HepG2 (cell line): Measurements from ENCODE around the gene UBE2I. TPM values are rescaled to one million over a fixed set of nuclear protein-coding genes. Genes with fewer than 3 reads are reported as not detected.

Experiments used
- AFF4 ChIP-seq: sonication (generic); formaldehyde crosslinking; IDR thresholded peaks from 2 replicates; pipeline ENCODE4 v1.4.0; 2020; ENCODE audit warnings: missing genetic modification reagents
- ATF1 ChIP-seq: IDR thresholded peaks from 2 replicates; pipeline ENCODE4 v1.6.1; 2016; ENCODE audit warnings: mild to moderate bottlenecking, control low read depth
- BCL6 ChIP-seq: IDR thresholded peaks from 2 replicates; pipeline ENCODE4 v1.6.1; 2016; ENCODE audit warnings: missing genetic modification reagents, missing compliant biosample characterization
- CEBPB ChIP-seq: IDR thresholded peaks from 2 replicates; pipeline ENCODE4 v1.6.1; 2011; ENCODE audit warnings: low read depth, low read length, improper control_type of control experiment, borderline replicate concordance
- CREM ChIP-seq, 2 experiments: sonication (generic) in 1 of 2; formaldehyde crosslinking in 1 of 2; IDR thresholded peaks; 2 replicates each; pipeline versions ENCODE4 v1.4.0 to v1.6.1; 2016 to 2020; ENCODE audit warnings: antibody characterized with exemption in 1 of 2, mild to moderate bottlenecking in 1 of 2, missing genetic modification reagents in 1 of 2
- HNRNPLL ChIP-seq: fragments of 200-400 bp; formaldehyde crosslinking; IDR thresholded peaks from 2 replicates; pipeline ENCODE4 v1.6.1; 2017; ENCODE audit warnings: mild to moderate bottlenecking, low read depth, low read length; ENCODE audit not compliant: poor library complexity, severe bottlenecking
- MLLT10 ChIP-seq: sonication (generic); formaldehyde crosslinking; IDR thresholded peaks from 2 replicates; pipeline ENCODE4 v1.4.0; 2020; ENCODE audit warnings: missing genetic modification reagents
- NCOA5 ChIP-seq: sonication (generic); formaldehyde crosslinking; IDR thresholded peaks from 2 replicates; pipeline ENCODE4 v1.4.0; 2020; ENCODE audit warnings: missing genetic modification reagents
- NFIB ChIP-seq: sonication (generic); formaldehyde crosslinking; IDR thresholded peaks from 2 replicates; pipeline ENCODE4 v1.9.0; 2021; ENCODE audit warnings: missing genetic modification reagents, mild to moderate bottlenecking, borderline replicate concordance
- RARA ChIP-seq: IDR thresholded peaks from 2 replicates; pipeline ENCODE4 v1.6.1; 2016; ENCODE audit warnings: missing genetic modification reagents, missing compliant biosample characterization
- SMAD1 ChIP-seq: sonication (generic); formaldehyde crosslinking; IDR thresholded peaks from 2 replicates; pipeline ENCODE4 v1.4.0; 2020; ENCODE audit warnings: missing genetic modification reagents, low read depth, mild to moderate bottlenecking, borderline replicate concordance
- ZNF24 ChIP-seq: fragments of 450-650 bp; IDR thresholded peaks from 2 replicates; pipeline ENCODE4 v1.6.1; 2017; ENCODE audit warnings: antibody characterized with exemption, mild to moderate bottlenecking
- ZNF253 ChIP-seq: sonication (generic); formaldehyde crosslinking; IDR thresholded peaks from 2 replicates; pipeline ENCODE4 v1.8.0; 2022; ENCODE audit warnings: mild to moderate bottlenecking, missing genetic modification reagents, borderline replicate concordance
- ZNF501 ChIP-seq: sonication (generic); formaldehyde crosslinking; IDR thresholded peaks from 2 replicates; pipeline ENCODE4 v1.5.1; 2020; ENCODE audit warnings: mild to moderate bottlenecking, moderate library complexity, missing genetic modification reagents
- ZNF512 ChIP-seq: sonication (generic); formaldehyde crosslinking; IDR thresholded peaks from 2 replicates; pipeline ENCODE4 v1.4.0; 2020; ENCODE audit warnings: mild to moderate bottlenecking, missing genetic modification reagents
- ZNF839 ChIP-seq: sonication (generic); formaldehyde crosslinking; IDR thresholded peaks from 2 replicates; pipeline ENCODE4 v1.4.0; 2020; ENCODE audit warnings: missing genetic modification reagents, mild to moderate bottlenecking, borderline replicate concordance
- polyA plus RNA-seq, 8 experiments: library from polyadenylated mRNA; depleted of rRNA in 3 of 8; stranded (reverse) in 7 of 8; unstranded in 1 of 8; fragments of >200 nt; fragmentation: Illumina TruSeq in 4 of 8; extraction: Trizol in 4 of 8; gene quantifications; 2 replicates each; pipeline versions ENCODE4 v1.2.1 to v1.2.3, GENCODE V29; 2011 to 2016; ENCODE audit warnings: low read depth in 4 of 8, missing spikeins in 1 of 8, mixed read lengths in 1 of 8; ENCODE audit not compliant: insufficient read depth in 1 of 8
- total RNA-seq, 5 experiments: library from RNA; depleted of rRNA; stranded (reverse); fragments of >200 nt; fragmentation: Illumina TruSeq; extraction: Trizol; gene quantifications; 2 replicates each; pipeline ENCODE4 v1.2.3, GENCODE V29; 2016; ENCODE audit warnings: low read depth in 1 of 5
- TF ChIP-seq, protein P1 (sequence below): sonication (generic); formaldehyde crosslinking; IDR thresholded peaks from 2 replicates; pipeline ENCODE4 v1.4.0; 2020; ENCODE audit warnings: missing genetic modification reagents
- TF ChIP-seq, protein P2 (sequence below): sonication (generic); formaldehyde crosslinking; IDR thresholded peaks from 2 replicates; pipeline ENCODE4 v1.4.0; 2020; ENCODE audit warnings: missing genetic modification reagents, low read depth, mild to moderate bottlenecking, borderline replicate concordance
- TF ChIP-seq, protein P3 (sequence below): sonication (generic); formaldehyde crosslinking; IDR thresholded peaks from 2 replicates; pipeline ENCODE4 v1.8.0; 2022; ENCODE audit warnings: missing genetic modification reagents, low read depth, mild to moderate bottlenecking, borderline replicate concordance

Gene UBE2I
- total and polyA plus RNA-seq, 2 of the 13 experiments (the other 11 are each of a cell fraction or from before 2014, with no cell fraction given): 75.8 to 98.9 TPM

- TF ChIP-seq CEBPB (peak; percentile 13; the same call in 1 of the 2 replicates), MLLT10 (CRISPR knock-in tag) (no peak), ZNF253 (CRISPR knock-in tag) (no peak), RARA (CRISPR knock-in tag) (peak; percentile 76), ZNF24 (peak; percentile 96), ZNF839 (no peak), NCOA5 (CRISPR knock-in tag) (no peak), ZNF512 (CRISPR knock-in tag) (no peak), NFIB (CRISPR knock-in tag) (no peak), BCL6 (no peak), HNRNPLL (peak; percentile 64), ZNF501 (CRISPR knock-in tag) (peak; percentile 64; the same call in 1 of the 2 replicates), SMAD1 (CRISPR knock-in tag) (no peak), CREM (IDR thresholded peaks at IDR 0.05) (peak; percentile 66; the same call in 1 of the 2 replicates), CREM (CRISPR knock-in tag; IDR thresholded peaks at IDR 0.05) (no peak), AFF4 (CRISPR knock-in tag) (no peak), ATF1 (CRISPR knock-in tag) (peak; percentile 55; the same call in 1 of the 2 replicates)
- TF ChIP-seq, protein P1, sequence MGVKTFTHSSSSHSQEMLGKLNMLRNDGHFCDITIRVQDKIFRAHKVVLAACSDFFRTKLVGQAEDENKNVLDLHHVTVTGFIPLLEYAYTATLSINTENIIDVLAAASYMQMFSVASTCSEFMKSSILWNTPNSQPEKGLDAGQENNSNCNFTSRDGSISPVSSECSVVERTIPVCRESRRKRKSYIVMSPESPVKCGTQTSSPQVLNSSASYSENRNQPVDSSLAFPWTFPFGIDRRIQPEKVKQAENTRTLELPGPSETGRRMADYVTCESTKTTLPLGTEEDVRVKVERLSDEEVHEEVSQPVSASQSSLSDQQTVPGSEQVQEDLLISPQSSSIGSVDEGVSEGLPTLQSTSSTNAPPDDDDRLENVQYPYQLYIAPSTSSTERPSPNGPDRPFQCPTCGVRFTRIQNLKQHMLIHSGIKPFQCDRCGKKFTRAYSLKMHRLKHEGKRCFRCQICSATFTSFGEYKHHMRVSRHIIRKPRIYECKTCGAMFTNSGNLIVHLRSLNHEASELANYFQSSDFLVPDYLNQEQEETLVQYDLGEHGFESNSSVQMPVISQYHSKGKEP (CRISPR knock-in tag): no peak
- TF ChIP-seq, protein P2, sequence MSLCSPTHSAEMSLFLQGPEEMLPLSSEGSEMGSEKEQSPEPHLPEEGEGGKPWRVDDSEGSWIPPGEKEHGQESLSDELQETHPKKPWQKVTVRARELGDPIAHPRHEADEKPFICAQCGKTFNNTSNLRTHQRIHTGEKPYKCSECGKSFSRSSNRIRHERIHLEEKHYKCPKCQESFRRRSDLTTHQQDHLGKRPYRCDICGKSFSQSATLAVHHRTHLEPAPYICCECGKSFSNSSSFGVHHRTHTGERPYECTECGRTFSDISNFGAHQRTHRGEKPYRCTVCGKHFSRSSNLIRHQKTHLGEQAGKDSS: 0 out of 2 replicates have a peak, but pooled peaks have one; percentile 42
- TF ChIP-seq, protein P3, sequence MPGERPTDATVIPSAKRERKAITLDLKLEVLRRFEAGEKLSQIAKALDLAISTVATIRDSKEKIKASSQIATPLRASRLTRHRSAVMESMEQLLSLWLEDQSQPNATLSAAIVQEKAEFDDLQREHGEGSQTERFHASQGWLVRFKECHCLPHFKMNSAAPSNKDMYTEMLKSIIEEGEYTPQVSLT: no peak
Measured at GRCh38 chr16:1299012-1299867, 10.2 kb upstream of the UBE2I start (continued).
